ENCODE results near the gene FGF12.
"Not testable (repeated sequence)": the region's sequence is repeated elsewhere in the genome, so short reads cannot be mapped to it uniquely, and the experiment has no call there.

Gene FGF12

GRCh38 chr3:192727032-192727847 is at the start of gene FGF12:
Gene FGF12 (minus strand): TSS chr3:192727541.
- peak; percentile 72 for DNase-seq (ENCODE audit: low spot score)

- DNase-seq (ENCODE audit: low spot score), result not testable (repeated sequence)
Measured at GRCh38 chr3:192774341-192774740, 47.0 kb upstream of the FGF12 start.

- DNase-seq (ENCODE audit: low spot score), result peak; percentile 35
Measured at GRCh38 chr3:192772240-192772894, 45.0 kb upstream of the FGF12 start.

- no peak for DNase-seq (ENCODE audit: low spot score)
Measured at GRCh38 chr3:192758654-192759053, 31.3 kb upstream of the FGF12 start.

- DNase-seq (ENCODE audit: low spot score), result no peak
Measured at GRCh38 chr3:192751148-192751547, 23.8 kb upstream of the FGF12 start.

GRCh38 chr3:192750201-192750600 is 22.9 kb upstream of the FGF12 start:
- DNase-seq (ENCODE audit: low spot score), result no peak

GRCh38 chr3:192747746-192748145 is 20.4 kb upstream of the FGF12 start:
- DNase-seq (ENCODE audit: low spot score), result peak; percentile 88

GRCh38 chr3:192747145-192747544 is 19.8 kb upstream of the FGF12 start:
- DNase-seq (ENCODE audit: low spot score), result no peak

GRCh38 chr3:192745150-192745549 is 17.8 kb upstream of the FGF12 start:
- no peak for DNase-seq (ENCODE audit: low spot score)

- DNase-seq (ENCODE audit: low spot score), result not testable (repeated sequence)
Measured at GRCh38 chr3:192744604-192745003, 17.3 kb upstream of the FGF12 start.

- no peak for DNase-seq (ENCODE audit: low spot score)
Measured at GRCh38 chr3:192737506-192737905, 10.2 kb upstream of the FGF12 start.

- no peak for DNase-seq (ENCODE audit: low spot score)
Measured at GRCh38 chr3:192731233-192731632, 3.9 kb upstream of the FGF12 start.

- DNase-seq (ENCODE audit: low spot score), result peak; percentile 4
Measured at GRCh38 chr3:192726385-192726784, 956 bp downstream of the FGF12 start.

GRCh38 chr3:192719964-192720363 is 7.4 kb downstream of the FGF12 start:
- DNase-seq (ENCODE audit: low spot score), result no peak

- DNase-seq (ENCODE audit: low spot score), result no peak
Measured at GRCh38 chr3:192718156-192718555, 9.2 kb downstream of the FGF12 start.

GRCh38 chr3:192715126-192715525 is 12.2 kb downstream of the FGF12 start:
- DNase-seq (ENCODE audit: low spot score), result no peak

GRCh38 chr3:192711126-192711525 is 16.2 kb downstream of the FGF12 start:
- not testable (repeated sequence) for DNase-seq (ENCODE audit: low spot score)

GRCh38 chr3:192710366-192710765 is 17.0 kb downstream of the FGF12 start:
- no peak for DNase-seq (ENCODE audit: low spot score)

- DNase-seq (ENCODE audit: low spot score), result no peak
Measured at GRCh38 chr3:192706272-192706671, 21.1 kb downstream of the FGF12 start.

GRCh38 chr3:192700885-192701284 is 26.5 kb downstream of the FGF12 start:
- DNase-seq (ENCODE audit: low spot score), result no peak

GRCh38 chr3:192696943-192697587 is 30.3 kb downstream of the FGF12 start:
- DNase-seq (ENCODE audit: low spot score), result no peak

- DNase-seq (ENCODE audit: low spot score), result no peak
Measured at GRCh38 chr3:192687488-192688152, 39.7 kb downstream of the FGF12 start.
